NCI-H1048 (cell line): ENCODE measurements around the gene HOOK1.
A peak's percentile ranks its signal among the peaks of the same experiment; 100 is the strongest.

Experiments
- DNase-seq: peaks from one replicate; lab custom pipeline; 2025; lab: John Stamatoyannopoulos, UW

Gene HOOK1

DNA sequence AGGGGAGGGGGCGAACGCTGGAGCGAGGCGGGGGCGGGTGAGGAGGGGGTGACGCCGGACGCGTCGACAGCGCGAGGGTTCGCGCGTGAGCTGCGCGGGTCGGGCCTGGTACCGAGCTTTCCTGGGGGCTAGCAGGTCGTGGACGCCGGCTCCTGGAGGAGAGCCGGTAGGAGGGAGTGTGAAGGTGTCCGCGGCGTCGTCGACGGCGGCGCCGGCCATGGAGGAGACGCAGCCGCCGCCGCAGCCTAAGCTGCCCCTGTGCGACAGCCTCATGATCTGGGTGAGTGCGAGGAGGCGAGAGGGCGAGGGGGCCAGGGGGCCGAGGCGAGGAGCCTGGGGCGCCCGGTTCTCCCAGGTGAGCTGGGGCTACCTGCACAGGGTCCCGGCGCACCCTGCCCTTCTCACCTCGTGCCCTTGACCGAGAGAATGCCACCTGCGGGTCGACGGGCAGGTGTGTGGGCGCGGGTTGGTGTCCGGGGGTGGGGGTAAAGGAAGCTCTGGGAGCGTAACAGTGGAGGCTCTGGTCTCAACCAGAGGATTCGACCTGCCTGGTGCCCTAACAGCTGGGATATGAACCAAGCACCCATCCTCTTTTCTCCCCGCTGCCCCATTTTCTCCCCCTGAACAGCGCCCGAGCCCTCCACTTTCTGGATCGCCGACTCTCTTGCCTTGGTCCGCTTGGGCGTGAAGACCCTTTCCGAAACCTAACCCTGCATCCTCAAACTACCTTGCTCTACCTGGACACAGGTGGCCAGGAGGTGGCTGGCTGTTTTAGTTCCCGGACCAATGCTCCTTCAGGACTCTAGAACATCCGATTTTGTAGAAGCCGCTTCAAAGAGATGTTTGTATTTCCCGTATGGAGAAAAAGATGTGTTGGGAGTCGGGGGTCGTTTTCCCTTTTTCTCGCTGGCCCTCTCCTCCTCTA is at the start of gene HOOK1:
HOOK1 (plus strand) TSS at position 49 of the 925 bp plus-strand sequence; CDS start at position 218, 169 bp downstream.
- no peak for DNase-seq

DNA sequence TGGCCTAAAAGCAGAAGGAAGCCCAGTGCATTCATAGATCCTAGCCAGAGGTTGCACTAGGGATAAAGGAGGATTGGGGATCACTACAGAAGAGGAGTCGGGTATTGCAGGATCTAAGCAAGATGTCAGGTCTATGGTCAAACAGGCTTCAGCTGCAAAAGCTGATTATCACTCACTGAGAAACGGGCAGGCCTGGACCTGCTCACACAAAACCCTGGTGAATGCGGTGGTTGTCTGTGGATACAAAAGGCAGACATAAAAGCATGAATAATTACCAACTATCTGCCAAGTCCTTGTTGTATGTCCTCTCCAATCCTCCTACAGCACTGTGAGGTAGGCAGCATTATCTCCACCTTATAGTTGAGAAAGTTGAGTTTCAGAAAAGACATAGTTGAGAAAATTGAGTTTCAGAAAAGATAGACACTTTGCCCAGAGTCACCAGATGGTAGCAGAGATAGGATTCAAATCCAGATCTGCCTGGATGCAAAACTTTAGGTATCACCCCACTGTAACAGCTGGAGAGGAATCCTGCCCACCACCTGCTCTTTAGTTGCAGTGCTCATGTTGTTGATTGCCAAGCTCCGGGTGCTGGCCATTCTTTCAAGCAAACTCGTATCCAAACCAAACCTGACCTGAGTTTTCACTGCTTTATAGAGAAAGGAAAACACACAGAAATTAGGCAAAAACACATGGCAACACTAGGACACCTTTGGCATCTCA is 49.6 kb upstream of the HOOK1 start:
- no peak for DNase-seq

DNA sequence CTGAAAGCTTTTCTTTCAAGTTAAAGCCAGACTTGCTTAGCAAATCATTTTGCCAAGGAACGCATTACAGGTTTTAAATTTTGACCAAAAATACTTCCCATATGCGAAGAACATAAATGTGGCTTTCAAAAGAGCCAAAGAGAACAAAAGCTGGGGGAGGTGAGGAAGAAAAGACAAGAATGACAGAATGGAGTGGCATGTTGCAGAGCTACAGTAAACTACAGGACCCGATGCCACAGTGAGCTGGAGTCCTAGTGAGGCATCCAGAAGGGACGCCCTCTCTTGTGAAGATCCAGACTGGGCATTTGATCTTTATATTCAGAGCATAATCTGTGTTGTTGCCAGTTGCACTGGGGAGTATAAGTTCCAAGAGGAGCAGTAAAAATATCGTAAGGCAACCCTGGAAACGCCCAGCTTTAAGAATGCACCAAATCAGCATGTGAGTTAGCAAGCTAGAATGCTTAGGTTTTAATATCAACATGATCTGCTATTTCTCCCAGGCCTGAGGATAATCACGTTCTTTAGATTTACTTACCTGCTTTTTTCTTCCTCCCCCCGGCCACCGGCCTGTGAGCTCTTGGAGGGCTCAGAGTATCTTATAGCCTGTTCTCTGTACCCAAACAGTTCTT is 48.4 kb upstream of the HOOK1 start:
- DNase-seq, result no peak

DNA sequence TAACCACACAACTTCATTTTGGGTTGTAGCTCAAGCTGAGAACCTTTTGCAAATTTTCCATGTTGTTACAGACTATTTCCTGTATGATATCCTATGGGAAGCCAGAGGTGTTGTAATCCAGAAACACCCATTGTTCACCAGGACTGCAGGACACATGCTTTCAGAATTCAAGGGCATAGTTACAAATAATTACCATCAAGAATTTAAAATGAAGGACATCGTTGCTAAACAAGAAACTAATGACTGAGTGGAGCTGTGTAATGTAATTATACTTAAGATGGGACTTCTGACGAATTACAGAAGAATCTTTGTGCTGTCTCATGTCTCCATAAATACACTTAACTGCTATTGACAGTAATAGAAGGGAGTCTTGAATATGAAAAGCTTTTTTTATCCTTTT is 47.6 kb upstream of the HOOK1 start:
- no peak for DNase-seq

DNA sequence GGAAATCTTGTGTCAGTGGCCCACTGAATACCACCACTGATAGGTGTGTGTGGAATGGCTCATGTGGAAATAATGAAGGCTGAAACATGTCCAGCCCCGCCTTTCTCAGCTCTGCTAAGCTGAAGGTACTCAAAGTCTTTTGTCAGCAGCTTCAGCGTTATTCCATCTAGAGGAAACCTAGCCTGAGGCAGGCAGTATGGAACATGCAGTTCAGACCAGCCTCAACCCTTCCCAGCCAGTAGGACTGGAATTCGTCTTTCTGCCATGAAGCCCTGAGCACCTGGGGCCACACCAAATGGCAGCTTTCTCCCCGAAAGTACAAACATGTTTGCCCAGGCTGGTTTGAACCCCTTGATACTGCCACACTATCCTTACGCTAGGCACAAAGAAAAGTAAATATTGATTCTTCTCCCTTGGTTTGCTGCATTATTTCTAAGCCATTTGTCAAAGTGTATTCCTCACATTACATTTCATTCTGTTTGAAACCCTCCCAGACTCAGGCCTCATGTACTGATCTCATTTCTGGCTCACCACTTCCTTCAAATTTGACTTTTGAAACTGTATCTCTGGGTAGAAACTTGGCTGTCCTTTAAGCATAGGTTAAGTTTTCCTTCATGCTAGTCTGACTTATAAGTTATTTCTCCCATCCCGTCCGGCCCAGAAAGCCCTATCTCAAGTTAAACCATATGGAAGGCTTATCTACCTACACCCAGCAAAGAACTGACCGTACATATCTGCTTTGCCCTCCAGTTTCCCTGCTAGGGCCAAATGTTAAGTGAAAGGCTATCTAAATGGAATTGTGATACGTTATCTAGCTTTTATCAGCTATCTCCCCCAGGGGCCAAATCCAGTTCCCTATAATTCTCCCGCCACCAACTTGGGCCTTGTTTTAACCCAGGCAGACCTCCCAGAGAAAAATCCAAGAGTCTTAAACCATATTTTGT is 45.7 kb upstream of the HOOK1 start:
- no peak for DNase-seq

DNA sequence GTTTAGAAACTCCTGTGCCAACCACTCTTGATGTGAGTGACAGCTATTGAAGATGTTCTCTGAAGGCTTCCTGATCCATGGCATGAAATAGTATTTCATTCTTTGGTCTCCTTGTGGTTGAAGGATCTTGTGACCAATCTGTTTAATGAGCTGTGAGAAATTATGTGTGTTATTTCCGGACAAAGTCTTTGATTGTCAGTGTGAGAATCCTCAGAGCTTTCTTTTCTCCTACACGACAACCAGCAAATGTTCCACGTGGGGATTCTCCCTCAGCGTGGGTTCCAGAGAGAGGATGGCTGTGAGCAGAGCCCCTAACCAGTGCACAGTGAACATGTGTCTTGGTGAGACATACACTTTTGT is 45.0 kb upstream of the HOOK1 start:
- no peak for DNase-seq

DNA sequence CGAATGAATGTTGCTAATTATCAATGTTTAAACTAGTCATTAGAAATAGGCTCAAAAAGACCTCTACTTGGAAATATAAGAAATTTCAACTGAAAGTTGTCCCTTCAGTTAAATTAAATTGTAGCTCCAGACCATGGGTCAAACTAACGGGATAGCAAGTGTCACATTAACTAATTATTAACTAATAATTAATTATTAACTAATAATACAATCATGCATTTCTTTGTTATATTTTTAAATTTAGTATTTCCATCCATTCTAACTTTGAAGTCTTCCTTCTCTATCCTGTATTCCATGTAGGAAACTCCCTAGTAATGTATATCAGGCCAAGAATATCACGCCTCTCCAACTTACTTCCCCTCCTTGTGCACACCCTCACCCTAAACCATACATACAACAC is 43.4 kb upstream of the HOOK1 start:
- DNase-seq, result no peak

DNA sequence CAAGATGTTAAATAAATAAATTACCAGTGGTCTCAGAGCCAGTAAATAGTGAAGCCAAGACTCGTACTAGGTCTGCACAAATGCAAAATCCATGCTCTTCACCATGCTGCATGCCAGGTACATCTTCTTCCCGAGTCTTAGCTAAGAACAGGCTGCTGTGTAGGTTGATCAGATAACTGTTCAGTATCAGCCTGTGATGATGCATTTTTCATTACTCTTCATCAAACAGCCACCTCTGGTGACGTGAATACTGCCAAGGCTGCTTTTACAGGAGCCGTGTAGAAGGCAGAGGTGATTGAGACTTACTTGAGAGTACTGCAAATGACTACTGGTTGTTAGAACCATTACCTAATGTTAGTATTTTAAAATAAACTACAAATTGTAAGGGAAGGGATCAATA is 39.3 kb upstream of the HOOK1 start:
- no peak for DNase-seq

DNA sequence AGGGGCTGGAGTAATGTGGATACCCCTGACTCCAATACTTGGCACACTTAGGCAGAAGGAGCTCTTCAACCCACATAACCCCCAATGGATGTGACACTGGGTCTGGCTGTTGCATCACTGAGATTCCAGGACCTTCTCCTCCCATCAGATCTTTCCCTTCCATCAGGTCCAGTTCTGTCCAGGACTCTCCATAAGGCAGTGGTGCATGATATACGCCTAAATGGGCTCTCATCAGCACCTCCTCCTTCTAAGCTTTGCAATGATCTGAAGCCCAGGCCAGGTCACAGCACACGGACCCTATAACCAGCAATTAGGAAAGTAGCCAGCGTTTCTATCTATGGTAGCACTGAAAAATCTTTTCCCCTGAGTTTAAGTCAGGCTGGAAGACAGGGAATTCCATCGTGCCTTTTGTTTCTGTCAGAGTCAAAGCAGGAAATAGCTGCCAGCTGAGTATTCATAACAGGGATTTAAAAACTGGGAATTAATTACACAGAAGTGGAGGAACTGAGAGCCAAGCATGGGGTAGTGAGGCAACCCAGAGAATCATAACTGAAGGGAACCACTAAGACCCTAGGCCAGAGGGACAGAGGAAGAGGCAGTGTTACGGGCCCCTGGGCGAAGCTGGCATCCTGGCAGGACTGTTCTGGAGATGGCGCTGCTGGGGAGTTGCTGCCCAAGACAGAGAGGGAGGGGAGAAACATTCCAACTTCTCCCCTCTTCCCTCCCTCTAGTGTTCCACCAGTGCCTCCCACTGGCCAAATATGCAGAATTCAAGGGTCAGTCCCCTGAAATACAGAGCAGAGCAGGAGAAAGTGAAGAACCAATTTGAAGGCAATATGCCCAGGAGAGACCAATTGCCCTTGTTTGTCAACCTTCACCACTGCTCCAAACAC is 37.5 kb upstream of the HOOK1 start:
- no peak for DNase-seq

DNA sequence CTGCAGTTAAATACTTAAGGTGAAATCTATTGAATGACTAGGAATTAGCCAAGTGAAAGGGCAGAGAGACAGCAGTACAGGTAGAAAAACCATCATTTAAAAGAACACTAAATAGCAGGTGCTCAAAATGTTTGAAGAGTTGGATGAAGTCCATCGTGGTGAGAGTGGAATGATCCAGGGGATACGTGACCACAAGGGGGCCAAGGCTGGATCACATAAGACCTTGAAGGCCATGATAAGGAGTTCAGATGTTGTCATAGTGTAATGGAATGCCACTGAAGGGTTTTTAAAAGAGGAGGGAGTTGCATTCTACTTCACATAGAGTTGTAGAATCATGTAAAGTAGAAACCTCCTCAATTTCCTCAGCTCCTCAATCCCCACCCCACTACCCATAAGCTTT is 34.8 kb upstream of the HOOK1 start:
- DNase-seq, result no peak

DNA sequence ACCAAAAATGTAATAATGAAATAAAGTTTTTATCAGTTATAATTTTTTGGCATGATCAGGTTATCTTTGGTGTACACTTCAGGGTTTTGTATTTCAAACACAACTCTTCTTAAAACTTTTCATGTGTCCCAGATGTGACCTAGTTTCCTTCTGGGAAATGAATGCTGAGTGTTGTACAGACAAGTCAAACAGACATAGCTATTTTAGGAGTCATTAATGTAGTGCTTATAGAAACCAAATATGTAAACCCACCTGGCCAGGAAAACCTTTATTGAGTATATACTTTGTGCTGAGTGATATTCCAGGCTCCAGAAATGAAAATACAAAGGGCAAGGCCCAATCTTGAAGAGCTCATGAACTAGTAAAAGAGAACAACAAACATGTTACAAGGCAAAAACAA is 25.9 kb upstream of the HOOK1 start:
- DNase-seq, result no peak

DNA sequence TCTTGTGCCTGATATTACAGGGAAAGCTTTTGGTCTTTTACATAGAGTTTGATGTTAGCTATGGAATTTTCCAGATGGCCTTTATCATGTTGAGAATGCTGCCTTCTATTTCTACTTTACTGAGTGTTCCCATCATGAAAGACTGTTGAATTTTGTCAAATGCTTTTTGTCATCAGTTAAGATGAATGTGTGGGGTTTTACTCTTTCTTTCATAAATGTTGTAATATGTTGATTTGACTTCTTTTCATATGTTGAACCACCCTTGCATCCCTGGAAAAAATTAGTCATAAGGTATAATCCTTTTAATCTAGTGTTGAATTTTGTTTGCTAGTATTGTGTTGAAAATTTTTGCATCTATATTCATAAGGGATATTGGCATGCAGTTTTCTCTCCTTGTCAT is 16.1 kb upstream of the HOOK1 start:
- DNase-seq, result no peak

DNA sequence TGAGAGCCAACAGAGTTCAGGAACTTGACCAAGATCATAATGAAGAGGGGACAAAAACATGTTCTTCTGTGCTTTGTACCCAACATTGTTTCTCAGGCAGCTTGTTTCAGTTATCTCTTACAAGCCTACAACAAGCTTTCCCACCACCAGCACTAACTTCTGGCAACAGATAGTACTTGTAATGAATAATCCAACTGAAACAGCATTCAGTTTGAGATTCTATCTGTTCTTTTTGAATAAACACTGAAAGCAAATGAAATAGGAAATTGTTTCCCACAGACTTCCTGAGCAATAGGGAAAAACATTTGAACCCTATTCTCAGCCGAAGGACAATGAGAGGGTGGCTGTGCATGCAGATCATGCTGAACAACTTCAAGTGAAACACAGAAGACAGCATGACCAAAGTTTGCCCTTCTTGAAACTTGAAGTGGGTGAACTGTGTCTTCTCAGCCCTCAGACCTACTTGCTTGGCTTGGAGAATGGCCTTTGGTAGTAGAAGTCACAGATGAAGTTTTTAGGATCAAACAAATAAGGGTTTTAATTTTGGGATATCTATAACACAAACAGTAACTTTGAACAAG is 11.2 kb upstream of the HOOK1 start:
- DNase-seq, result no peak

DNA sequence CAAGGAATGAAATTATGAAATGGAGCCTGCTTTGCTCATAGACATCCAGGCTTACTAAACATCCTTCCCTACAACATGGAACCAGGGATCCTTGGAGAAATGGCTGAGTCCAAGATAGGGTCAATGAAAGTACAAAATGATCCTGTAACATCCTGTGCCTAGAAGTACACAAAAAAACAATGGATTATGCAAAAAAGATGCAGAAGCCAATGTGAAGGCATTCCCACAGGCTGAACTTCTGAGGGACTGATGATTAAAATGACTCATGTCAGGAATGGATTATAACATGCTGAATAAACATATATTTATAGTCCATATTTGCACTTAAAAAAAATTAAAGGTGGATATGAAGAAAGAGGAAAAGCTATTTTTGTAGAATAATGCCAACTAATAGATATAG is 10.4 kb upstream of the HOOK1 start:
- no peak for DNase-seq

DNA sequence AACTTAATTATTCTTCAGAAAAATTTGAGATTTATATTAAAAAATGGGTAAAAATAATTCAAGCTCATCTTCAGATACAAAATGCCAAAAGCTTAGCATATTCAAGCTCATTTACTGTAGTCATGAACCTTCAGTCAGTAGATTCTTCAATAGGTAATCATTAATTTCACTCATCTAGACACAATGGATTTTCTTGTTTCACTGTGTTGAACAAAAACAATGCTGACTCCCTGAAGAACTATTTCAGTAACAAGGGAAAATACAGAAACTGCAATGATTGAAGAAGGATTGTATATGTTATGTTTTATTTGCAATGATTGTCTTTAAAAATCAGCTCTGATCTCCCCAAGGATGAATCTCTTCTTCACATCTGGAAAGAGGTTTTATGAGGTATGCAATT is 9.2 kb upstream of the HOOK1 start:
- no peak for DNase-seq

DNA sequence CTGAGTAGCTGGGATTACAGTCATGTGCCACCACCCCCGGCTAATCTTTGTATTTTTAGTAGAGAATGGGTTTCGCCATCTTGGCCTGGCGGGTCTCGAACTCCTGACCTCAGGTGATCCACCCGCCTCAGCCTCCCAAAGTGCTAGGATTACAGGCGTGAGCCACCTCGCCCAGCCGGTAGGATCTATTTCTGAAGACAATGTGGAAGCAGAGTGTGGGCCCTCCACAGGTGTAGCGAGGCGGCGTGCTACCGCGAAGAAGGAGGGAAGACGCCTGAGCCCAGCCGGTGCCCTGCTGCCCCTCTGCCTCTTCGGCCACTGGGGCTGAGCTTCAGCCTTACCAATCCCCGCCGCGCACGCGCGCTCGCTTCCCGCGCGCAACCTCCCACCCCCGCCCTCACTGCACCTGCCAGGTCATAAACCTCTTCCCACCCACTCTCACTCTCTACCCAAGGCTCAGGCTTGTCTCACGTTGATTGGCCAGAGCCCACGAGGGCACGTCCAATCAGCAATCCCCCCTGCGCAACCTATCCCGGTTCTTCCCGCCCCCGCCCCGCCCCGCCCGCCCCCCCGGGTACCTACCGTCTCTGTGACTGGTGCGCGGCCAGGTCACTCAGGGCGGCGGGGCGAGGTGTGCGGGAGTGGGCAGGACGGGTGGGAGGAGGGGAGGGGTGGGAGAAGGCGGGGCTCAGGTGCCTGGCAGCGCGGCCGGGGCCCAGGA is 409 bp upstream of the HOOK1 start:
- DNase-seq, result peak; percentile 91

DNA sequence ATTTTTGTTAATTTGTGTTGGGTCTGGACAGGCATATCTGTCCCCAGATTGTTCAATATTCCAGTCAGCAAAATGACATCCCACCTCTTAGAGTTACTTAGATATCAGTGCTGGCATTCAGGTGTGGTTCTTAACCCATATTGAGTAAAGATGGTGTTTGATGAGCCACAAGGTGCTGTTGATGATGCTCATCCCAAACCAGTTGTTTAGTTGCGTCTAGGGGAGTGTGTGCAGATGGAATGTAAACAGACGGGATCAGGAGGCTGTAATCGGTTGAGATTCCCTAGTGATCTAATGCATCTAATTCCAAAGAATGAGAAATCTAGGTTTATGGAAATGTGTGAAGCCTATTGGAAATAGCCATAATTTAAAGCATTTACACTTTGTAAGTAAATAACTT is 1.1 kb downstream of the HOOK1 start:
- no peak for DNase-seq

DNA sequence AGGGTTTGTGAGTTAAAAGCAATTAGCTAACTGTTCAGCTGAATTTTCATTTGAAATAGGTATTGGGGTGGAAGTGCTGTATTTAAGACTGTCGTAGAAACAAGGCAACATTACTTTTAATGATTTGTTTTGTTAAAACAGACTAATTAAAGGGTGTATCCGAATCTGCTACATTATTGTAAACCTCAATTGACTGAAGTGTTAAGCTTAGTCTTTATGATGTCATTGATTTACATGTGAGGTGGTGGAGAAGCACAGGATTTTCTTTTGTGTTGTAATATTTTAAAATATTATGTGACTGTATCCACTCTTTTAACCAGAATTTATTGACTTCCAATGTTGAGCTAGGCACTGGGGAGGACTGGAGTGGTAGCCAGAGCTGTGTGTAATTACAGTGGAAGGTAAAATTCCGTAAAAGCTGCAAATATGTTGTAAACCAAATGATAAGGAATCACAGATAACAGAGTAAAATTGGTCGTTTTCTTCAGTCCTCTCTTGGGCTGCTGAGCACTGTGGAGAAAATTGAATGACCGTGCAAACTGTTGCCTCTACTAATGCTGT is 1.6 kb downstream of the HOOK1 start:
- no peak for DNase-seq
